Measurements from ENCODE around the gene SNAP25.

The SNAP25 gene

DNA sequence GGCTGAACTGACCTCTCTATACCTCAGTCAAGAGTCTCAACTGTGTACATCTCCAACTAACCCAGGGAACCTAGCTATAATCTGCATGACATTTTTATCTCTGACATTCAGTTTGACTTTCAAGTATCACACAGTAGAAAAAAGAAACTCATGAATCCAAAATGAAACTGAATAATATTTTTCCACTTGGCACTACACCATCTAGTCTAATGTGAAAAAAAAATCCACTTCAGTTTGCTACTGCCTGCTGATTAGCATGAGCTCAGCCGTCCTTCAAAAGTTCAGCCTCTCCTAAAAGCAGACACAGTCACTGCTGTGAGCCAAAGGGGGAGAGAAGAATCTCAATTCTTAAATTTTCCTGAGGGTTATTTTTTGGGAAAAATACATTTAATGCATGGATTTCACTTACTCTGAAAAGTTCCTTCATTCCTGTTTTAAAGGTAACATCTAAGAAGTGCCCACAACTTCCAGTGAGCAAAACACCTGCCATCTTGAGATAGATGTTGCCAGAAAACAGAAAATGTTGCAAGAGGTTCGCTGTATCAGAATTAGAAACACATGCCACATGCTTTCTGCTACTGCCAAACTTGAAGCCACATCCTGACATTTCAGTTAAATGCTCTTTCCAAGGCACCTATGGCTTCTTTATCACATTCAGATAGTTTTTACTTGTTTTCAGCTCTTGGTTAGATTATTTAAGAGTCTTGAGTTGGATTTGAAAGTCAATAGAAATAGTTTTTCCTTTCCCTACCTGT lies 120.0 kb downstream of the SNAP25 start:
- DNase-seq = no peak

DNA sequence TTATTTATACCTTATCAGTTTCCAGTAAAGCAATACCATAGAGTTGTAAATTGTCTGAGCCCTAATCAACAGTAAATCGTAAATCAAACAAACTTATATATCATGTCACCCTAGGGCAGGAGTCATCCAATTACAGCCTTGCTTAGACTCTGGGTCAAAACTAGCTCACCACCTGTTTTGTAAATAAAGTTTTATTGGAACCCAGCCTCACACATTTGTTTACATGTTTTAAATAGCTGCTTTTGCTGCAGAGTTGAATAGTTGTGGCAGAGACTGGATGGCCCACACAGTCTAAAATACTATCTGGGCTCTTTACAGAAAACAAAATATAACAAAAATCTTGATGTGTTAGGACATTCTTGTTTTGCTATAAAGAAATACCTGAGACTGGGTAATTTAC lies 121.0 kb downstream of the SNAP25 start:
- DNase-seq = no peak

DNA sequence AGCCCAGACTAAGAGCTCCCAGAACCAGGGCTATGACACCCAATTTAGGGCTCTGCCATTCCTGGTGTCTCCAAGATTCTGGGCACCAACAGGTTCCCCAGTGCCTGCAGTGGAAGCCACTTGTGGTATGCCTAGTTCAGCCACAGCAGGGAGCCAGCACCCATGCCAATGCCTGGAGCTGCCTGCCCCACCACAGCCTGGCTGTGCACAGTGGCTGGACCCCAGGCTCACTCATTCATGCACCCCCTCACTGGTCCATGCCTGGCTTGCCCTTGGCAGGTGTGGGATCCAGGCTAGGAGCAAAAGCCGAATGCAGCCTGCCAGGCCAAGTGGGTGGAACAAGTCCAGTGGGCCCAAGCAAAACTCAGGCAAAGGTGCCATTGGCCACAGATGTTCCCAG lies 123.5 kb downstream of the SNAP25 start:
- no peak for DNase-seq

DNA sequence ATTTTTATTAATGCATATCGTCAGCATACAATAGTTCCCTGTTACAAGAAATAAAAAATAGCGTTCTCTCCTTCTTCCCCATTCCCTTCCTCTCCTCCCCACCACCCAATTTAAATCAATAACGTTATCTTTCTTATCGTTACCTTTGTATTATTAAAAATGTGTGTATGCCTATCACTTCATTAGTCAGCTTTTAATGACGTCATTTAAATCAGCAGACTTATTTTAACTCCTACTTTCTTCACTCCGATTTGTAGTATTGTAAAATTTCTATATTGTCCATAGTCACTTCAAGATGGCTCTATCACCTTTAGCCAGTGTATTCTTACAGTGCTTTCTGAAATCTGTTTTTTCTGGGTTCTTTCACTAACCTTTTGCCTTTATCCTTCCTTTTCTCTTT lies 126.3 kb downstream of the SNAP25 start:
- no peak for DNase-seq

DNA sequence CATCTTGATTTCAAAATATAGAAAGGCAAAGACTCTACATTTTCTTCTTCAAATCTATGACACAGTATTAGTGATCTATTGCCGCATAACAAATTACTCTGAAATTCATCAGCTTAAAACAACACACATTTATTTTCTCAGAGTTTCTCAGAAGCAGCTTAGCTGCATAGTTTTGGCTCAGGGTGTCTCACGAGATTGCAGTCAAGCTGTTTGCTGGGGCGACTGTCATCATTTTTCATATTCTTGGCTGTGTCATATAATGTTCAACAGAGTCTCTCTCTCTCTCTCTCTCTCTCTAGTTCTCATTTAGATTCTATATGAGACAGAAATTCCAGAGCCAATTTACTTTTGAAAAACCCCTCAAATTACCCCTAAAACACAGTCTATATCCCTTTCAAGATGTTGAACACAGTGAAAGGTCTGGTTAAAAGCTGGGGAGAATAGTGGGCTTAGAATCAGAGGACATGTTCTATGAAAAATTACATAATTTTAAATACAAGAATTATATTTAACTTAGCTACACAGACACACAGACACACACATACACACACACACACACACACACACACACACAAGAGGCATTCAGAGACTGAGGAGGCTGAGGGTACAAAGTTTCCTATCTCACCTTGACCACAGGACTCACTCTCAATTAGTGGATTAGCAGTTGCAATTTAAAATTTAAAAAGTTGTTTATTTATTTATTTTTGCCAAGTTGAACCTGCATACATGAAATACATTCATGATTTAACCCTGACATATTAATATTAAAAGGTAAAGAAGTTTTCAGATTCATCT lies 128.7 kb downstream of the SNAP25 start:
- DNase-seq = no peak

DNA sequence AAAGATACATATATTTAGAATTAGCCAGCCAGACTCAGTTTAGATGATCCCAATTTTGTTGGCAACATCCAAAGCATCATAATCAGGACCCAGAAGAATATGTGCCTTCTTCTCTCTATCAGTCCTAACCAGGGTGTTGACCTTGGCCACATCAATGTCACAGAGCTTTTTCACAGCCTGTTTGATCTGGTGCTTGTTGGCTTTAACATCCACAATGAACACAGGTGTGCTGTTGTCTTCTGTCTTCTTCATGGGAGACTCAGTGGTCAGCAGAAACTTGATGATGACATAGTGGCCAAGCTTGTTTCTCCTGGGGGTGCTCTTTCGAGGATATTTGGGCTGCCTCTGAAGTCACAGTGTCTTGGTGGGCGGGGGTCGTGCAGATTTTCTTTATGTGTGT lies 130.5 kb downstream of the SNAP25 start:
- DNase-seq = no peak

DNA sequence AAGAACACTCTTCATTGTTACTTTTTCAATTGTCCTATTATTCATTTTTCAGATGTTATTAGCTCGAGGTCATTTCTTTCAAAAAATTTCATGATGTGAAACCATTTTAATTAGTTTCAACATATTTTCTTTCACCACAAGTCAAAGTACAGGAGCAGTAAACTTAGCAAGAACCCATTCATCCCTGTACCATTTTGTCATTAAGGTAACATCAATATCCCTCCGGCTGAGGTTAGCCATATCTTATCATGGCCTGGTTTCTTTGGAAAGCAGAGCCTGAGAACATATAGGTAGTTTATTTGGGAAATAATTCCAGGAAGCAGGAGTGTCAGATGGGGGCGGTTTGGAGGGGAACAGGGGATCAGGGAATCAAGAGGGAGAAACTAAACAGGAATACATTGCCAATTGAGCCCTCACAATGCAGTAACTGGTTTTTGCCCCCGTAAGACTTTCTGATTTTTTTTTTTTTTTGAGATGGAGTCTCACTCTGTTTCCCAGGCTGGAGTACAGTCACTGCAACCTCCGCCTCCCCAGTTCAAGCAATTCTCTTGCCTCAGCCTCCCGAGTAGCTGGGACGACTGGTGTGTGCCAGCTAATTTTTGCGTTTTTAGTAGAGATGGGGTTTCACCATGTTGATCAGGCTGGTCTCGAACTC lies 131.7 kb downstream of the SNAP25 start:
- DNase-seq = no peak

DNA sequence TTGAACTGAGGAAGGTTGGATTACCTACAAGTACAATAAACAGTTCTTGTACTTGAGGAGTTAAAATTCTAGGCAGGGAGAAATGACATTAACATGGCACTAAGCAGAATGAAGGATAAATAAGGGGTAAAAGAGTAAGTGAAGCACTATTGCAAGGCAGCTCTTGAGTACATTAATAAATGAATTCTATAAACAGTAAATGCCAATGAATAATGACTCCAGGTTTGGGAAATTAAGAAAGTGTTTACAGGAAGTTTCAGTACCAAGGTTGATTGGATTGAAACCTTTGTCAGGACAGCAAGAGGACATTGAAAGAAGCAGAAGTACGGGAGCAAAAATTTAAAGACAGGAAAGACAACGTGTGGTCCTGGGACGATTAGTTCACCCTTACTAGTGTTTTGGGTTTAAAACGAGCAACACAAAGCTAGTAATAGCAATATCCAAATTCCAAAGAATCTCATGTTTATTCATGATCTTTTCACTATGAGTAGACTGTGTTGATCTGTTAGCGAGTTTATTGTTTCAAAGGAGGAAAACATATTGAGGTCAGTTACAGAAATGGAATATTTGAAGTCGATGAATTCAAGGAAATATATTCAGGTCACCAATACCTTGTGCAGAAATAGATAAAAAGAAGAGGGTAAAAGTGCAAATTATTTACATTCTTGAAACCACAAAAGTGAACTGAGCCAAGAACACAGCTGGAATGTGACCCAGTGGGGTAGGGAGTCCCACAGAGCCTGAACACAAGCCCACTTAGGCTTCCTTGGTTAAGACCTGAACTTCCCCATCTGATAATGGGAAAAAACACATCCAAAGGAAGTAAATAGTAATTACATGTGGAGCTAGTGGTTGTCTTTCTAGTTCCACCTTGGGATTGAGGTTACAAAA lies 134.5 kb downstream of the SNAP25 start:
- no peak for DNase-seq

DNA sequence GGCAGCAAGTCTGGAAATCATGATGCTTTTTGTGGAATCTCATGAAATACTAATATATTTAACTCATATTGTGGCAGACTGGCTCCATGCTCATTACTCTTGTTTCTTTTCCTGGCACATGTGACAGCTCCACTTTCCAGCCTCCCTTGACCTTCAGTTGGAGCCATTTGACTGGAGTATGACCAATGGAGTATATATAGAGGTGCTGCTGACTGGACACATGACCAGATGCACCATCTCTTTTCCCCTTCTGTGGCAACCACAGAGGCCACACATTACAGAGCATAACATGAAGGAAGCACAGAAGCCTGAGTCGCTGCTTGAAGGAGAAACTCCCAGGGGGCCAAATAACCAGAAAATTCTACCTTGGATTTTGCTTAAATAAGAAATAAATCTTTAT lies 138.0 kb downstream of the SNAP25 start:
- DNase-seq = no peak
